ENCODE data around the gene DHX16.

DHX16 gene

GRCh38 chr6:30626484-30627366 is 46.1 kb downstream of the DHX16 start, which contains the start of gene ATAT1:
Gene ATAT1 (plus strand): TSS chr6:30626874.
- peak; percentile 84 to 85 for DNase-seq

- no peak for DNase-seq
Observed at GRCh38 chr6:30625511-30625910, 47.3 kb downstream of the DHX16 start.

- DNase-seq, result no peak
Observed at GRCh38 chr6:30619561-30619960, 53.2 kb downstream of the DHX16 start.

GRCh38 chr6:30618270-30618797 is 54.5 kb downstream of the DHX16 start:
- DNase-seq, result no peak

GRCh38 chr6:30617565-30618269 is 55.1 kb downstream of the DHX16 start, which contains the start of gene MRPS18B:
Gene MRPS18B (plus strand): TSS chr6:30617840. CDS start chr6:30617866, 26 bp downstream.
- peak; percentile 96 to 97 for DNase-seq

- peak; percentile 99 for DNase-seq
Observed at GRCh38 chr6:30616811-30617564, 55.8 kb downstream of the DHX16 start, which contains the start of gene PPP1R10. Gene PPP1R10 (minus strand): TSS chr6:30617243. CDS start chr6:30609944, 7,299 bp downstream.

- peak; percentile 36 to 44 for DNase-seq
Observed at GRCh38 chr6:30615958-30616810, 56.6 kb downstream of the DHX16 start.

GRCh38 chr6:30615219-30615957 is 57.4 kb downstream of the DHX16 start:
- DNase-seq, result peak; percentile 63 to 76

- DNase-seq, result peak; percentile 97 to 98
Observed at GRCh38 chr6:30614843-30615218, 58.0 kb downstream of the DHX16 start.

GRCh38 chr6:30614044-30614842 is 58.6 kb downstream of the DHX16 start:
- DNase-seq, result no peak

- DNase-seq, result peak in 1 of 2 experiments; percentile 21
Observed at GRCh38 chr6:30613251-30614043, 59.4 kb downstream of the DHX16 start.

GRCh38 chr6:30612687-30613248 is 60.0 kb downstream of the DHX16 start:
- no peak for DNase-seq

- DNase-seq, result peak; percentile 44 to 54
Observed at GRCh38 chr6:30612213-30612612, 60.6 kb downstream of the DHX16 start.

- DNase-seq, result no peak
Observed at GRCh38 chr6:30611856-30612194, 61.0 kb downstream of the DHX16 start.

- DNase-seq, result no peak
Observed at GRCh38 chr6:30611150-30611855, 61.5 kb downstream of the DHX16 start.

GRCh38 chr6:30610065-30610464 is 62.7 kb downstream of the DHX16 start:
- no peak for DNase-seq

GRCh38 chr6:30603961-30604360 is 68.8 kb downstream of the DHX16 start:
- no peak for DNase-seq
